Measurements from ENCODE around the gene GULP1. TPM values are rescaled to one million over a fixed set of nuclear protein-coding genes. Genes with fewer than 3 reads are reported as not detected.

Gene GULP1
- total and polyA plus RNA-seq, 4 donors, result 25.3 to 78.2 (median 48.2) TPM

DNA sequence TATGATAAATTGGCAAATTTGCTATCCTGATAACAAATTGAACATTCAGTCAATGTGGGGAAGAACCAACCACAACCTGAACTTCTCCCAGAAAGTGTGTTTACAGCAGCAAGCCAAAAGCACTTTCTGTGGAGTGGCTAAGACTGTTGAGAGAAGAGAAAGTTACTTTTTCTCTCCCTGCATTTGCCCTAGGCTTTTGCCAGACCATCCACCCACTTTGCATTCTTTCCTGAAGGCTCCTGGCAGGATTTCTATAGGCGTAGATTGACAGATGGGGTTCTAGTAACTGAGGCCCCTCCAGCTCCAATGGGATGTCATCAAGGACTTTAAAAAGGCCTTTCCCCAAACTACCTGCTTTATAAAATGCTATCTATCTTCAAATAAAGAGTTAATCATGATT, 215.2 kb downstream of the GULP1 start:
- Histone ChIP-seq H3K4me3 (ENCODE audit: low read depth, low read length) (no peak overlapping the region), H3K4me1 (ENCODE audit: control insufficient read depth, insufficient read depth, low read length) (no peaks in the 10 kb centered on the region), H3K27me3 (ENCODE audit: control insufficient read depth, insufficient read depth, low read length) (no peaks in the 10 kb centered on the region), H3K9me3 (ENCODE audit: control insufficient read depth, insufficient read depth, low read length) (no peaks in the 10 kb centered on the region), H3K36me3 (ENCODE audit: control insufficient read depth, insufficient read depth, low read length) (no peaks in the 10 kb centered on the region), H3K27ac (ENCODE audit: low read depth, low read length) (no peak overlapping the region)
- WGBS (ENCODE audit: insufficient coverage), result no CpG with 5 or more reads among the region's 1 CpG
- DNase-seq (ENCODE audit: low read depth in 4 of 6, low spot score in 6 of 6), result no peak

DNA sequence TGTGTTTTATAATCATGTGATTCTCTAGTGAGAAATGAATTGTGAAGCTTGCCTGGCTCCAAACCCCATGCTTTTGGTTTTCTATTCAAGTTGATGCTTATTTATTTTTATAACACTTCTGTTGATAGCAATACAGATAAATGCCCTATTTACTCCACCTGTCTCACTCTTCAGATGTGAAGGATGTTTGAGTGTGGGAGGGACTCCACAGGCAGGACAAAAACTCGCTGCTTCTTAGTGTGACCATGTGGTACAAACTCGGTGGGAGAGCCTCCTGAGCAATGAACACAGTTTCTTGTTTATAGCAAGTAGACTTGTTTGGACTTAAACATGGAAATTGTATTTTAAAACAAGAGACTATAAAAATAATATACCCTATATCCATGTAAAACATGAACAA, 219.7 kb downstream of the GULP1 start:
- Histone ChIP-seq H3K27ac (ENCODE audit: low read depth, low read length) (no peak overlapping the region), H3K4me1 (ENCODE audit: control insufficient read depth, insufficient read depth, low read length) (no peaks in the 10 kb centered on the region), H3K9me3 (ENCODE audit: control insufficient read depth, insufficient read depth, low read length) (no peaks in the 10 kb centered on the region), H3K36me3 (ENCODE audit: control insufficient read depth, insufficient read depth, low read length) (no peaks in the 10 kb centered on the region), H3K4me3 (ENCODE audit: low read depth, low read length) (no peak overlapping the region), H3K27me3 (ENCODE audit: control insufficient read depth, insufficient read depth, low read length) (no peaks in the 10 kb centered on the region)
- DNase-seq (ENCODE audit: low read depth in 4 of 6, low spot score in 6 of 6), result no peak
- WGBS (ENCODE audit: insufficient coverage), result no CpG with 5 or more reads among the region's 2 CpGs

DNA sequence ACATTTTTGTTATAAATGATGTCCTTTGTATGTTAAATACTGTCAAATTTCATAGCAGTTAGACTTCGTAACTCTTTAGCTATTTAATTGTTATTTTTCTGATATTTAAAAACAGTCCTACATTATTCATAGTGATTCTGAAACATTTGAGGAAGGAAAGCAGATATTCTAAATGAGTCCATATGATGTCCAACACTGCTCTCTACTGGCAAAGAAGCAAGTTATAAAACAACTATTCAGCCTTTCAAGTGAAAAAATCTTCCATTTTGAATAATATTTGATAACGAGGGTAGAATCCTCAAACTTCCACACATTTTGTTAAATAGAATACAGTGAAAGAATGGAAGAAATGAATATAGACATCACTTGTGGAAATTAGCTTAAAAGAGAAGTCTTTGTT, 220.8 kb downstream of the GULP1 start:
- WGBS (ENCODE audit: insufficient coverage), result no CpG with 5 or more reads among the region's 2 CpGs
- Histone ChIP-seq H3K4me1 (ENCODE audit: control insufficient read depth, insufficient read depth, low read length) (no peaks in the 10 kb centered on the region), H3K27ac (ENCODE audit: low read depth, low read length) (no peak overlapping the region), H3K27me3 (ENCODE audit: control insufficient read depth, insufficient read depth, low read length) (no peaks in the 10 kb centered on the region), H3K36me3 (ENCODE audit: control insufficient read depth, insufficient read depth, low read length) (no peaks in the 10 kb centered on the region), H3K4me3 (ENCODE audit: low read depth, low read length) (no peak overlapping the region), H3K9me3 (ENCODE audit: control insufficient read depth, insufficient read depth, low read length) (no peaks in the 10 kb centered on the region)
- DNase-seq (ENCODE audit: low read depth in 4 of 6, low spot score in 6 of 6), result peak in 5 of 6 donors; percentile 40 to 94 (median 52)

- Histone ChIP-seq H3K36me3 (ENCODE audit: control insufficient read depth, insufficient read depth, low read length) (no peaks in the 10 kb centered on the region), H3K9me3 (ENCODE audit: control insufficient read depth, insufficient read depth, low read length) (no peaks in the 10 kb centered on the region), H3K4me3 (ENCODE audit: low read depth, low read length) (no peak overlapping the region), H3K27ac (ENCODE audit: low read depth, low read length) (no peak overlapping the region), H3K4me1 (ENCODE audit: control insufficient read depth, insufficient read depth, low read length) (no peaks in the 10 kb centered on the region), H3K27me3 (ENCODE audit: control insufficient read depth, insufficient read depth, low read length) (no peaks in the 10 kb centered on the region)
- WGBS (ENCODE audit: insufficient coverage), result 100% methylated on average over 1 of the region's 1 CpG
- DNase-seq (ENCODE audit: low read depth in 4 of 6, low spot score in 6 of 6), result no peak
Measured at GRCh38 chr2:188515918-188516317, 224.2 kb downstream of the GULP1 start.

DNA sequence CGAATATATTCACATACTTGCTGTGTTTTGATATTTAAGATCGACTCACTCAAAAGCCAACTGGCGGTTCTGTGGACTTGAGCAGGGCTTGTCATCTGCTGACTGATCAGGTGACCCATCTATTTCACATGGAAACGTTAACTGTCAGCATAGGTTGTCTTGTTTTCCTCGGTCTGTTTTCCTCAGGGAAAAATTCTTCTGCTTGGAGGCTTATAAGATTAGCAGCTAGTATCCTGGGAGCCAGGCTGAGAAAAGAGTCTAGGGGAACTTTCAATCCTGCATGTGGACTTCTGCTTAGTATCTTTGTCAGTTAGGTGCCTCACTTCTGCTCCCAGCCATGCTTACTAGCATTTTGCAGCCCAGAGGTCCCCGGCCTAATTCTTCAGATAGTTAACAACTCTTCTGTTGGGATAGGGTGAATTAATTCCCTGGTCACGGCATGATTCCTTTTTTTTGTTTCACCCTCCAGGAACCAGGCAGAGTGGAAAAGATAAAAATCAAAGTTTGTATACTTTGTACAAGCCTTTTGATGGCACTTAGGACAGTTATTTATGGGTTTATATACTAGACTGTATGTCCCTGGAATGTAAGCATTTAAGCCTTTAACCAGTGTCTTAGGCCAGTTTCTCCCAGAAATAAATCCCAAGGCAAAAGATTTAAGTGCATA, 226.0 kb downstream of the GULP1 start:
- Histone ChIP-seq H3K36me3 (ENCODE audit: control insufficient read depth, insufficient read depth, low read length) (no peaks in the 10 kb centered on the region), H3K27me3 (ENCODE audit: control insufficient read depth, insufficient read depth, low read length) (no peaks in the 10 kb centered on the region), H3K4me1 (ENCODE audit: control insufficient read depth, insufficient read depth, low read length) (no peaks in the 10 kb centered on the region), H3K9me3 (ENCODE audit: control insufficient read depth, insufficient read depth, low read length) (no peaks in the 10 kb centered on the region), H3K4me3 (ENCODE audit: low read depth, low read length) (no peak overlapping the region), H3K27ac (ENCODE audit: low read depth, low read length) (no peak overlapping the region)
- 49% methylated on average over 4 of the region's 7 CpGs for WGBS (ENCODE audit: insufficient coverage)
- no peak for DNase-seq (ENCODE audit: low read depth in 4 of 6, low spot score in 6 of 6)

DNA sequence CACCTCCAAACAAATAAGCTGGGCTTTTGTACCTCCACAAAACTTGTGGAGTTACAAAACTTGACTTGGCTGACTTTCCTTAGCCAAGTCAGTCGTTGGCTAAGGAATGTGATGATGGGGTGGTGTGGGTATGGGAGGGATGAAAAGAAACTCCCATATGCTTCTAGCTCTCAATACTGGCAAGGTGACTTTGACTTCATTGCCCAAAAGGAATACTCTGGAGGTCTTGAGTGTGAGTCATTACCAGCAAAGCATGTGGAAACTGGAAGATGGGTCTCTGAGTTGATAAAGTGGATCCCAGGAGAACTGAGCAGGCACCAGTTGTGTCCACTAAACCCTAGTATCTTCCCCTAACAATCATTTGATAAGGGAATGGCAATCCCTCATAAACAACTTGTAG, 226.7 kb downstream of the GULP1 start:
- 100% methylated on average over 1 of the region's 1 CpG for WGBS (ENCODE audit: insufficient coverage)
- Histone ChIP-seq H3K36me3 (ENCODE audit: control insufficient read depth, insufficient read depth, low read length) (no peaks in the 10 kb centered on the region), H3K27me3 (ENCODE audit: control insufficient read depth, insufficient read depth, low read length) (no peaks in the 10 kb centered on the region)

GRCh38 chr2:188519136-188519535, 227.5 kb downstream of the GULP1 start:
- Histone ChIP-seq H3K4me3 (ENCODE audit: low read depth, low read length) (no peak overlapping the region), H3K27ac (ENCODE audit: low read depth, low read length) (no peak overlapping the region), H3K4me1 (ENCODE audit: control insufficient read depth, insufficient read depth, low read length) (no peaks in the 10 kb centered on the region), H3K9me3 (ENCODE audit: control insufficient read depth, insufficient read depth, low read length) (no peaks in the 10 kb centered on the region), H3K27me3 (ENCODE audit: control insufficient read depth, insufficient read depth, low read length) (no peaks in the 10 kb centered on the region), H3K36me3 (ENCODE audit: control insufficient read depth, insufficient read depth, low read length) (no peaks in the 10 kb centered on the region)
- peak in 1 of 6 donors; percentile 28 for DNase-seq (ENCODE audit: low read depth in 4 of 6, low spot score in 6 of 6)

More for the DNA sequence above, 226.7 kb downstream of the GULP1 start:
- no peak for DNase-seq (ENCODE audit: low read depth in 4 of 6, low spot score in 6 of 6)
- Histone ChIP-seq H3K4me3 (ENCODE audit: low read depth, low read length) (no peak overlapping the region), H3K27ac (ENCODE audit: low read depth, low read length) (no peak overlapping the region), H3K9me3 (ENCODE audit: control insufficient read depth, insufficient read depth, low read length) (no peaks in the 10 kb centered on the region), H3K4me1 (ENCODE audit: control insufficient read depth, insufficient read depth, low read length) (no peaks in the 10 kb centered on the region)

- no peaks in the 10 kb centered on the region for H3K9me3 ChIP-seq (ENCODE audit: control insufficient read depth, insufficient read depth, low read length)
- no peaks in the 10 kb centered on the region for H3K4me1 ChIP-seq (ENCODE audit: control insufficient read depth, insufficient read depth, low read length)
- H3K27ac ChIP-seq (ENCODE audit: low read depth, low read length), result no peak overlapping the region
- no peaks in the 10 kb centered on the region for H3K27me3 ChIP-seq (ENCODE audit: control insufficient read depth, insufficient read depth, low read length)
- H3K36me3 ChIP-seq (ENCODE audit: control insufficient read depth, insufficient read depth, low read length), result no peaks in the 10 kb centered on the region
- H3K4me3 ChIP-seq (ENCODE audit: low read depth, low read length), result no peak overlapping the region
- no peak for DNase-seq (ENCODE audit: low read depth in 4 of 6, low spot score in 6 of 6)
Measured at GRCh38 chr2:188522517-188522916, 230.8 kb downstream of the GULP1 start.

GRCh38 chr2:188523919-188524318, 232.2 kb downstream of the GULP1 start:
- no peak overlapping the region for H3K27ac ChIP-seq (ENCODE audit: low read depth, low read length)
- H3K27me3 ChIP-seq (ENCODE audit: control insufficient read depth, insufficient read depth, low read length), result no peaks in the 10 kb centered on the region
- DNase-seq (ENCODE audit: low read depth in 4 of 6, low spot score in 6 of 6), result peak in 1 of 6 donors; percentile 35
- H3K4me3 ChIP-seq (ENCODE audit: low read depth, low read length), result no peak overlapping the region
- H3K4me1 ChIP-seq (ENCODE audit: control insufficient read depth, insufficient read depth, low read length), result no peaks in the 10 kb centered on the region
- H3K36me3 ChIP-seq (ENCODE audit: control insufficient read depth, insufficient read depth, low read length), result no peaks in the 10 kb centered on the region
- no peaks in the 10 kb centered on the region for H3K9me3 ChIP-seq (ENCODE audit: control insufficient read depth, insufficient read depth, low read length)
- no CpG with 5 or more reads among the region's 1 CpG for WGBS (ENCODE audit: insufficient coverage)

- Histone ChIP-seq H3K27ac (ENCODE audit: low read depth, low read length) (no peak overlapping the region), H3K27me3 (ENCODE audit: control insufficient read depth, insufficient read depth, low read length) (no peaks in the 10 kb centered on the region), H3K36me3 (ENCODE audit: control insufficient read depth, insufficient read depth, low read length) (no peaks in the 10 kb centered on the region), H3K4me1 (ENCODE audit: control insufficient read depth, insufficient read depth, low read length) (no peaks in the 10 kb centered on the region), H3K9me3 (ENCODE audit: control insufficient read depth, insufficient read depth, low read length) (no peaks in the 10 kb centered on the region), H3K4me3 (ENCODE audit: low read depth, low read length) (no peak overlapping the region)
- no CpG with 5 or more reads among the region's 2 CpGs for WGBS (ENCODE audit: insufficient coverage)
- DNase-seq (ENCODE audit: low read depth in 4 of 6, low spot score in 6 of 6), result peak in 5 of 6 donors; percentile 45 to 90 (median 59)
Measured at GRCh38 chr2:188524519-188525113, 232.9 kb downstream of the GULP1 start.

Measured in spinal cord (tissue), 10 donors.